LoVo (cell line): Measurements from ENCODE around the gene LRP5.
"Not testable (repeated sequence)": the region's sequence is repeated elsewhere in the genome, so short reads cannot be mapped to it uniquely, and the experiment has no call there.

ENCODE experiments used
- DNase-seq: peaks from one replicate; pipeline ENCODE4 v3.0.0-alpha.2; 2016; ENCODE audit warnings: low spot score

Gene LRP5

GRCh38 chr11:68444566-68444965 is 132.2 kb downstream of the LRP5 start:
- DNase-seq = no peak

GRCh38 chr11:68445531-68446035 is 133.2 kb downstream of the LRP5 start:
- no peak for DNase-seq

GRCh38 chr11:68446046-68446725 is 133.8 kb downstream of the LRP5 start:
- no peak for DNase-seq

- DNase-seq = peak; percentile 43
Measured at GRCh38 chr11:68447015-68447801, 134.8 kb downstream of the LRP5 start.

- not testable (repeated sequence) for DNase-seq
Measured at GRCh38 chr11:68447914-68448313, 135.5 kb downstream of the LRP5 start.

GRCh38 chr11:68448604-68449011 is 136.2 kb downstream of the LRP5 start:
- no peak for DNase-seq

GRCh38 chr11:68449951-68450350 is 137.6 kb downstream of the LRP5 start:
- no peak for DNase-seq

GRCh38 chr11:68450711-68451110 is 138.3 kb downstream of the LRP5 start:
- DNase-seq = no peak

GRCh38 chr11:68454767-68455166 is 142.4 kb downstream of the LRP5 start:
- DNase-seq = no peak

GRCh38 chr11:68455485-68455884 is 143.1 kb downstream of the LRP5 start:
- no peak for DNase-seq

- no peak for DNase-seq
Measured at GRCh38 chr11:68457216-68457897, 145.0 kb downstream of the LRP5 start.

- DNase-seq = no peak
Measured at GRCh38 chr11:68457898-68458249, 145.5 kb downstream of the LRP5 start.

- DNase-seq = not testable (repeated sequence)
Measured at GRCh38 chr11:68458340-68458739, 145.9 kb downstream of the LRP5 start.

- peak; percentile 98 for DNase-seq
Measured at GRCh38 chr11:68459886-68460740, 147.7 kb downstream of the LRP5 start.

- DNase-seq = peak; percentile 11
Measured at GRCh38 chr11:68460741-68461574, 148.6 kb downstream of the LRP5 start, which contains the start of gene PPP6R3. Gene PPP6R3, plus strand, starts transcription at chr11:68460752. Its CDS starts 76,913 bp downstream, at chr11:68537665.

GRCh38 chr11:68461575-68461917 is 149.2 kb downstream of the LRP5 start:
- no peak for DNase-seq

- no peak for DNase-seq
Measured at GRCh38 chr11:68463714-68464113, 151.3 kb downstream of the LRP5 start.

GRCh38 chr11:68467201-68467834 is 154.9 kb downstream of the LRP5 start:
- no peak for DNase-seq

- DNase-seq = no peak
Measured at GRCh38 chr11:68468217-68468828, 155.9 kb downstream of the LRP5 start.

- DNase-seq = no peak
Measured at GRCh38 chr11:68469122-68469521, 156.7 kb downstream of the LRP5 start.
